NCI-H446 treated with DMSO at 0.1 percent for 48 hours (cell line): ENCODE results near the gene NTPCR.
"Not testable (repeated sequence)": the region's sequence is repeated elsewhere in the genome, so short reads cannot be mapped to it uniquely, and the experiment has no call there.

ENCODE experiments used
- DNase-seq: peaks from one replicate; lab custom pipeline; 2025; lab: John Stamatoyannopoulos, UW

NTPCR gene

GRCh38 chr1:232984577-232985425 is 34.4 kb downstream of the NTPCR start:
- no peak for DNase-seq

- DNase-seq: no peak
Observed at GRCh38 chr1:232985882-232986526, 35.6 kb downstream of the NTPCR start.

GRCh38 chr1:232986527-232986922 is 36.1 kb downstream of the NTPCR start:
- no peak for DNase-seq

- DNase-seq: no peak
Observed at GRCh38 chr1:232987046-232987773, 36.8 kb downstream of the NTPCR start.

GRCh38 chr1:232987774-232988140 is 37.3 kb downstream of the NTPCR start:
- DNase-seq: no peak

GRCh38 chr1:232988572-232989040 is 38.2 kb downstream of the NTPCR start:
- DNase-seq: no peak

DNA sequence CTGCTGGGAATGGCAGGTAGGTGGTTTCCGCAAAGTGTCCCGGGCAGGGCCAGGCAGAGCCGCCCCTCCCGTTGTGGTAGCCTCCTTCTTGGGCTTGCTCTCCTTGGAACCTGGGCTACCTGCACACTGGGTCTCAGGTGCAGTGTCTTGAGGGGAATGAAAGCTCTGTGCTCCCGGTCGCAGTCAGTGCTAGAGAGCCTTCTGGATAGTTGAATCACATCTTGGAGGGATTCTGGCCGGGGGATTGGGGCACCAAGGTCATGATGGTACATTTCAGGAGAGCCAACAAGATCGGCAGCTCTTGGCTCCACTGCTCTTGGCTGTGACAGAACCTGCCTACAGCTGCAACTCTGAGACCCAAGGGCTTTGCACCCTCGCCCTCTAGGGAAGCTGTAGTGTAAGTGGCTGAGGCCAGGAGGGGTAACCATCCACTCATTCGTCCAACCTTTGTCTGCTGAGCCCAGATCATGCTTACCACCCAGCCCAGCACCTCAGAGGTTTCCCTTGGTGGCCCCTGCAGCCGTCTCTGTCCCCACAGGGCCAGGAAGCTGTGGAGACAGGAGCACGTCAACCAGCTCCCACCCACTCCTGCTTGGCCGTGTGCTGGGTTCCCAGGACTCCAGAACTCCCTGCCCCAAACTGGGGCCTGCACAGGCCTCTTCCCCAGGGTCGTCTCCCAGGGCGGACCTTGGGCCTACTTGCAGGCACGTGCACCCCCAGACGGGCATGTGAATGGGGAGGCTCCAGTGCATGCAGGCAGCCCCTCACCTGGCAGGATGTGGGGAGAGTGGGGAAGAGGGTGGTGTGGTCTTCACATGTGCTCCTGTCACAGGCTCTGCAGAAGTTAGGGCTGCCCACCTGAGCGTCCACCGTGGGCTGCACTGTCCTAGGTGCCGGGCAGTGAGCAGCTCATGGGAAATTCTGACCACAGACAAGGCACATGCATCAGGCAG is 40.0 kb downstream of the NTPCR start:
- DNase-seq: no peak

GRCh38 chr1:232991238-232991637 is 40.8 kb downstream of the NTPCR start:
- no peak for DNase-seq

DNA sequence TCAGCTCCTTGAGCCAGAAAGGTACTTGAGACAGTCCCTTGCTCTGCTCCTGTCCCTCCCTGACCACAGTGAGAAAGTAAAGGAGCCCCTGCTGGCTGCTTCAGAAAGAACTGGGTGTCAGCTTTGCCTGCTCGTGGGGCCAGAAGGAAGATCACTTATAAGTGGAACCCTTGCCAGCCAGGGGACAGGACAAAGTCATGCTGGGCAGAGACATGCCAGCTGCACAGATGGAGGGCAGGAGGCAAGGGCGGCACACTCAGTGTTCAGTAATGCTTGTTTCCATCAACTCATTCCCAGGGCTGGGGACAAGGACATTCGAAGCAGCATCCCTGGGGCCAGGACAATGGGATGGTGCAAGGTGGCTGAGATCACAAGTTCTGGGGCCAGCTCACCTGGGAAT is 41.8 kb downstream of the NTPCR start:
- no peak for DNase-seq

DNA sequence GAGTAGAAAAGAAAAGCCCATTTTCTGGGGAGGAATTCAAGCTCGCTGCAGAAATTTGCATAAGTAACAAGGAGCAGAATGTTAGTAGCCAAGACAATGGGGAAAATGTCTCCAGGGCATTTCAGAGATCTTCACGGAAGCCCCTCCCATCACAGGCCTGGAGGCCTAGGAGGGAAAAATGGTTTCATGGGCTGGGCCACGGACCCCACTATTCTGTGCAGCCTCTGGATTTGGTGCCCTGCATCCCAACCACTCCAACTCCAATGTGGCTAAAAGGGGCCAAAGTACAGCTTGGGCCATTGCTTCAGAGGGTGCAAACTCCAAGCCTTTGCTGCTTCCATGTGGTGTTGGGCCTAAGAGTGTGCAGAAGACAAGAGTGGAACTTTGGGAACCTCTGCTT is 43.1 kb downstream of the NTPCR start:
- DNase-seq: no peak

- DNase-seq: no peak
Observed at GRCh38 chr1:232995189-232995588, 44.8 kb downstream of the NTPCR start.

GRCh38 chr1:232996143-232996542 is 45.7 kb downstream of the NTPCR start:
- no peak for DNase-seq

DNA sequence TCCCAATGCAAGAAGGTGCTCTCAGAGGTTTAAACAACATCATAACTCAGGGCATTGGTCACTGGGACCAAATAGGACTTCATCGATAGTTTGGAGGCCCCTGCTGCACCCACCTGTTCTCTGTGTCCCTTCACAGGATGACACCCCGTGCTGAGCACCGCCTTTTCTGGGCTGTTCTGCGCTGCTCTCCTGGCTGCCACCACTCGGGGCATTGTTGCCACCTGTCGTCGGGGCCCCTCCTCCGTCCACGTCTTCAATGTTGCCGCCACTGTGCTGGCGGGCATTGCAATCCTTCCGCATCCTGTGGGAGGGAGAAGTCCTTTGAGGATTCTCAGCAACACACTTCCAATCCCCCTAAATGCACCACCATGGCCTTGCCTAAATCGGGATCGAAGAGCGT is 47.7 kb downstream of the NTPCR start:
- DNase-seq: no peak

GRCh38 chr1:232998646-232999045 is 48.2 kb downstream of the NTPCR start:
- DNase-seq: no peak

DNA sequence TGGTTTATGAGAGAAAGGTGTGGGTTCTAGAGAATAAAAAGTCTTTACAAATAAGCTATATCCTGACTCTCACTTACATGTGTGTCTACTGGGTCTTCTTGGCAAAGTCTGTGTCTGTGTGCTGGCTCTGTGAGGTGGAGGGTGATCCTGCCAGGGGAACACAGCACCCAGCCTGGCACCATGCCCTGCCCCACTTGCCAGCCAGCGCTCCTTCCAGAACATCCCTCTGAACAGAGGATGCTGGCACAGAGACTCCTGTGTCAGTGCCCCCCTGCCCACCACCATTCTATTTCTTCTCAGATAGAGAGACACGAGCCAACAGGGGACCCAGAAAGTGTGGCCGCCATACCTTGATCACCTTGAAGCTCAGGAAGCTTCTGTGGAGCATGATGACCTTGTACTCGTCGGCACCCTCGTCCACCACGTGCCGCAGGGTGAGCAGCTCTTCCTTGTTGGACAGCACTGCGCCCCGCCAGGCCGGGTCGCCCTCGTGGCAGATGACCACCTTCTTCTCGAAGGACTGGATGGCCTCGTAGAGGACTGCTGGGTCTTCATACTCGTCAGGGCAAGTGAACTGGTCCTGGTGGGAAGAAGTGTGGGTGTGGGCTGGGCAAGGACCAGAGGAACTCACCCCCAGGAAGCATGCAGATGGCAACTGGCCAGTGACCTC is 49.7 kb downstream of the NTPCR start:
- DNase-seq: no peak

DNA sequence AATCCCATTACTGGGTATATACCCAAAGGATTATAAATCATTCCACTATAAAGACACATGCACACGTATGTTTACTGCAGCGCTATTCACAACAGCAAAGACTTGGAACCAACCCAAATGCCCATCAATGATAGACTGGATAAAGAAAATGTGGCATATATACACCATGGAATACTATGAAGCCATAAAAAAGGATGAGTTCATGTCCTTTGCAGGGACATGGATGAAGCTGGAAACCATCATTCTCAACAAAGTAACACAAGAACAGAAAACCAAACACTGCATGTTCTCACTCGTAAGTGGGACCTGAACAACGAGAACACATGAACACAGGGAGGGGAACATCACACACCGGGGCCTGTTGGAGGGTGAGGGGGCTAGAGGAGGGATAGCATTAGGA is 53.2 kb downstream of the NTPCR start:
- not testable (repeated sequence) for DNase-seq

DNA sequence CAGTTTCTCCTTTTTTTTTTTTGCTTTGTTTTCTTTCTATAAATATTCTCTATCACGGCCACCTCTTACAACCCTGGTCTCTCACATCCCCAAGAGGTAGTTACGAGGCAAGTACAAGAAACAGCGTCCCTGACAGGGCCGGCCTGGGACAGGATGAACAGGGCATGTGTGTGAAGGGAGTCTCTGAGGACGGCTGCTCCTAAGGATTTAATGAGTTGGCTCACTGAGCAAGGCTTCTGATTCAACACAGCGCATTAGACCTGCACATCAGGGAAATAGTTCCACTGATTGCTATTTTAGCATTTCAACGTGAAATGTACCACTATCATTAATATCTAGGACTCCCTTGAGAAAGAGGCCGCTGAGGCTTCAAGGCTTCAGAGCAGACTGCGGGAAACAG is 54.0 kb downstream of the NTPCR start:
- no peak for DNase-seq

DNA sequence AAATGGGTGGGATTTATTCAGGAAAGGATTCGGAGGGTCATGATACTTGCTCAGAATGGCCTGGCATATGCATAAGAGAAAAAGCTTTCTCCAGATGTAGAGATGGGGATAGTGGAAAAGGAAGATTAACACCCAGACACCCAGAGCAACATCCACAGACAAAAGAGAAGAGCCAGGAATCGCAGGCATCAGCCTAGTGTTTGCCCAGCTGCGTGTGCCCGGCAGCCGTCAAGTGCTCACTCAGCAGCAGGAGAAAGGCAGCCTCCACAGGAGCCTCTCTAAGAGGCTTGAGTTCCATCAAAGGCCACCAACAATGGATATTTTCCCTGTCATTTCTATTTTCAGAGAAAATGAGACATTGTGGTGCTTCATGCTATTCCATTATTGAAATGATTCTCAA is 54.7 kb downstream of the NTPCR start:
- no peak for DNase-seq

DNA sequence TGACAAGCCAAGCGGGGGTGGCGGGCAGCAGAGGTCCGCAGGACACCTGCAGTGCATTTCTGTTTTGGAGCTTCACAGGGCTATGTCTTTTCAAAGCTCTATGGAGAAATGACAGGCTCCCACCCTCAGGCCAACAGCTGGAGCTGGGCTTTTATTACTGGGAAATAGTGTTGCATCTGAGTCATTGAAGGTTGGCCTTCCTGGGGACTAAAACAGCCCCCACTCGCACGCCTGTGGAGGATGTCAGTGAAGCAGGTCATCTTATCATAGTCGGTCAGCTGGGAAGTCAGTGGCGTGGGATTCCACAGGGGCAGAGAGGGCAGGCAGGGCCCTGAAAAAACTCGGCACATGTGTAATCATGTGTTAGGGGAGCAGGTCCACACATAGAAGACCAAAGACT is 55.3 kb downstream of the NTPCR start:
- no peak for DNase-seq

GRCh38 chr1:233006108-233006507 is 55.7 kb downstream of the NTPCR start:
- DNase-seq: no peak

- no peak for DNase-seq
Observed at GRCh38 chr1:233006541-233006973, 56.1 kb downstream of the NTPCR start.
